COLO829 (cell line): ENCODE results near the gene ELP5.

Experiments
- DNase-seq: peaks from one replicate; pipeline ENCODE4 v3.0.0; 2012; ENCODE audit warnings: low spot score

The ELP5 gene

GRCh38 chr17:7285679-7286078 lies 33.7 kb downstream of the ELP5 start:
- no peak for DNase-seq

- no peak for DNase-seq
Measured at GRCh38 chr17:7289256-7290032, 37.4 kb downstream of the ELP5 start.

GRCh38 chr17:7290166-7290565 lies 38.2 kb downstream of the ELP5 start:
- no peak for DNase-seq

GRCh38 chr17:7290685-7291084 lies 38.7 kb downstream of the ELP5 start:
- DNase-seq, result no peak

DNA sequence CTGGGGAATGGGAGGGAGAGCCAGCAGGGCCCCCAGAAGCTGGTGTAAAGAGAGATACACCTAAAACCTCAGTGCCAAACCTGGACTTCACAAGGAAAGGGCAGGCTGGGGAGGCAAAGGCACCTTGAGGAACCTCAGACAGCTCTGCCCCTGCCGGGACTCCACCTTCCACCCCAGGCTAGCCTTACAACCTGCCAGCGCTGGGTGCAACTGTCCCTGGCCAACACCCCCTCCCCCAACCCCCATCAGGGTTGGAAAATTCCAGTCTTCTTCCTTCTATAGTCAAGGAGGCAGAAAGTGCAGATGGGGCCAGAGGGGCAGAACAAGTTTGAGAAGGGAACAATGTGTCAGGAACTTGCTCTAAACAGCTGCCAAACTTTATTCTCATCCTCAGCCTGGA lies 40.2 kb downstream of the ELP5 start:
- no peak for DNase-seq

DNA sequence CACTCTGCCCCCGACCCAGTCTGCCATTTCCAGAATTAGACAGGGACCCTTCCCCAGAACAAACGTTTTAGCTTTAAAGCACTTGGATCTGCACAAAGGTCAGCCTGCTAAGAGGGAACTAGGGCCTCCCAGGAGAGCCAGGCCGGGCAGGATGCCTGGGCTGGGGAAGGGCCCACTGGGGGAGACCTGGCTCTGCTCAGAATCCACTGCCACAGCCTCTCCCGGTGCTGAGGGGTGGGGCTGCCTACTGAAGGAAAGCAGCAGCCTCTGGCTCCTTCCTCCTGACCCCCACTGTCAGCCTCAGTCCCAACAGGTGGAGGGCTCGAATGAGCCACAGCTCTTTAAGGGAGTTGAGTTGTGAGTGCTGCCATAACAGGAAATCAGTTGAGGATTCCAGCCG lies 40.7 kb downstream of the ELP5 start:
- no peak for DNase-seq

- DNase-seq, result no peak
Measured at GRCh38 chr17:7293159-7293558, 41.1 kb downstream of the ELP5 start.

GRCh38 chr17:7293816-7294613 lies 42.0 kb downstream of the ELP5 start:
- DNase-seq, result no peak

DNA sequence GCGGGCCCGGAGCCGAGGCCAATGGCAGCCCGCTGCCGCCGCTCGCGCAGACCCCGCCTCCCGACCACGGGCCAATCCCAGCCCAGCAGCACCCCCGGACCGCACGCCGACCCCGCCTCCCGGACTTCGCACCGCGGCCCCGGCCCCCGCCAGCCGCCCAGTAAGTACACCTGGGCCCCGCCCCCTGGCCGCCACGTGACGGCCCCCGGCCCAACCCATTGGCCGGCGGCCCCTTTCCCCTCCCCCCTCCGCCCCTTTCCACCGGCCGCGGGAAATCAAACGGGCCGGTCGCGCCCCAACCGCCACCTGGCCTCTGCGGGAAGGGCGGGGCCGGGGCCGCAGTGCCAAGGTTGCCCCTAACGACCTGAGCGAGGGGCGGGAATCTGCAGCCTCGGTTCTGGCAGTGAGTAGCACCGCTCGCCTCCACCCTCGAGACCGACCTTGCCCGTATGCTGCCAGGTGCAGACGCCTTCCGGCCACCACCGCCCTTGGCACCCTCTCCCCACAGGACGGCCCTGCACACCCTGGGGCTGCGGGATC lies 42.7 kb downstream of the ELP5 start, which contains the start of gene YBX2:
TSS of gene YBX2 (minus strand) at position 26 of the 540 bp plus-strand sequence. CDS start 139 bp downstream, outside the sequence.
- peak; percentile 62 for DNase-seq

DNA sequence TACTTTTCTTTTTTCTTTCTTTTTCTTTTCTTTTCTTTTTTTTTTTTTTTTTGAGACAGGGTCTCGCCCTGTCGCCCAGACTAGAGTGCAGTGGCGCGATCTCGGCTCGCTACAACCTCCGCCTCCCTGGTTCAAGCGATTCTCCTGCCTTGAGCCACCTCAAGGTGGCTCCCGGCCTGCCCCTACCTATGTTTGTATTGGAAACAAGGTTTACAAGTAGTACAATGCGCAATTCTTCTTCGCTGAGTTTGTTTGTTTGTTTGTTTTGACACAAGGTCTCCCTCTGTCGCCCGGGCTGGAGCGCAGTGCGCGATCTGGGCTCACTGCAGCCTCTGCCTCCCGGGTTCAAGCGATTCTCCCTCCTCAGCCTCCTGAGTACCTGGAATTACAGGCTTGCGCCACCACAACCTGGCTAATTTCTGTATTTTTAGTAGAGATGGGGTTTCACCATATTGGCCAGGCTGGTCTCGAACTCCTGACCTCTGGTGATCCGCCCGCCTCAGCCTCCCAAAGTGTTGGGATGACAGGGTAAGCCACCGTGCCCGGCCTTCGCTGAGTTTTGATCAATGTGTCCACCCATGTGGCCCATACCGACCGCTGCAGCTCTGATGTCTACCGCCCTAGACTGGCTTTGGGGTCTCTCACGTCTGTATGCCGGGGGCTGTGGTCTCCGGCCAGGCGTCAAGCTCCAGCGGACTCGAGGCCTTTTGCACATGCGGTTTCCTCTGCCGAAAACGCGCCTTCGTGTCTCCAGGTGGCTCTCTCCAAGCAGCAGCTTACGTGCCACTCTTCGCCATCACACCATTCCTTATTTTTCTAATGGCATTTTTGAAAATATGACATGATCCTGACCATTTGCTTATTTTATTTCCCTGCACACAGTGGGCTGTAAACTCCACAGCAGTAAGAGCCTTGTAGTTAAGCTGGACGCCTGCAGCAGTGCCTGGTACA lies 43.5 kb downstream of the ELP5 start:
- DNase-seq, result no peak

- peak; percentile 70 for DNase-seq
Measured at GRCh38 chr17:7296189-7296861, 44.3 kb downstream of the ELP5 start.

DNA sequence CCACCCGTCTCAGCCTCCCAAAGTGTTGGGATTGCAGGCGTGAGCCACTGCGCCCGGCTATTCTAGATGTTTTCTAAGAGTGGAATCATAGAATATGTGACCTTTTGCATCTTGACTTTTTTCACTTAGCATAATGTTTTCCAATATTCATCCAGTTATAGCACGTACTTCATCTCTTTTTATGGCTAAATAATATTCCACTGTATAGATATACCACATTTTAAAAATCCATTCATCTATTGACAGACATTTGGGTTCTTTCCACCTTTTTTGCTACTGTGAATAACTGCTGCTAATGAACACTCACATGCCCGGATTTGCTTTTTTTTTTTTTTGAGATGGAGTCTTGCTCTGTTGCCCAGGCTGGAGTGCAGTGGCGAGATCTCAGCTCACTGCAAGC lies 52.2 kb downstream of the ELP5 start:
- DNase-seq, result no peak

- peak; percentile 100 for DNase-seq
Measured at GRCh38 chr17:7306911-7307685, 55.1 kb downstream of the ELP5 start, which contains the start of gene EIF5A. TSS of gene EIF5A (plus strand) at chr17:7307628. CDS start at chr17:7309636, 2,008 bp downstream.

GRCh38 chr17:7307686-7308624 lies 55.9 kb downstream of the ELP5 start:
- no peak for DNase-seq

DNA sequence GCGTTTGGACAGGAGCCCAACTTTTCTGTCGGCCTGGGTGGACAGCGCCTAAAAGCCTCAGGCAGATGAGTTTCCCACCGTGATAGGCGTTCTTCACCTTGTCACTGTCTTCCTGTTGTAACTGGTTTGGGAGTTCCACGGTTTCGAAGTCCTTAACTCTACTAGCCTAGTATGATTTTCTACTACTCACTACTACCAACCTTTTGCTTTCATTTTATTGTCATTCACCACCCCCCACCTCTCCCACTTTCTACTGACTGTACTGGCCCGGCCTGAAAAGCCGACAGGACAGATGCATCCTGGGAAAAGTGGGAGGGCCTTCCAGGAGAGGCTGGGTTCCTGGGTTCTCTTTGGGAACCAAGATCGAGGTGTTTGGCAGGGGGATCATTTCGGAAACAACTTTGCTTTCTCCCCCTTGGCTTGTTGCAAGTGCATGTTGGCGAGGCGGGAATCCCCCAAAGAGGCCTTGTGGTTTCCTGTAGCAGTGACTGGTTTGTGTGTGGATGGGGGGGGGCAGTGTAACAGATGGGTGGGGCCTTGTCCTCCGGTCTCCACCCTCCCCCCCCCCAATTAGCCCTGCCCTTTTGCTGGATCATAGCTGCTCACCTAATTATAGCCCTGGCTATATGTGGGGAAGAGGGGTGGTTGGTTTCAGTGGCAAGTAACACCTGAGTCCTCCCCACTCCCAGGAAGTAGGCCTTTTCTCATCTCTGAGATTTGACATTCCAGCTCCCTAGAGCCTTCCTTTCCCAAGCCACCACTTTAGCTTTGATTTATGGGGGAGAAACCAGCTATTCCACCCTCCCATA lies 56.8 kb downstream of the ELP5 start:
- peak; percentile 73 for DNase-seq
